NAMALWA (cell line): ENCODE measurements around the gene EEF2.
"Not testable (repeated sequence)": the region's sequence is repeated elsewhere in the genome, so short reads cannot be mapped to it uniquely, and the experiment has no call there.

ENCODE experiments used
- DNase-seq: peaks from one replicate; pipeline ENCODE4 v3.0.0-alpha.2; 2015; ENCODE audit warnings: low spot score

The EEF2 gene

DNA sequence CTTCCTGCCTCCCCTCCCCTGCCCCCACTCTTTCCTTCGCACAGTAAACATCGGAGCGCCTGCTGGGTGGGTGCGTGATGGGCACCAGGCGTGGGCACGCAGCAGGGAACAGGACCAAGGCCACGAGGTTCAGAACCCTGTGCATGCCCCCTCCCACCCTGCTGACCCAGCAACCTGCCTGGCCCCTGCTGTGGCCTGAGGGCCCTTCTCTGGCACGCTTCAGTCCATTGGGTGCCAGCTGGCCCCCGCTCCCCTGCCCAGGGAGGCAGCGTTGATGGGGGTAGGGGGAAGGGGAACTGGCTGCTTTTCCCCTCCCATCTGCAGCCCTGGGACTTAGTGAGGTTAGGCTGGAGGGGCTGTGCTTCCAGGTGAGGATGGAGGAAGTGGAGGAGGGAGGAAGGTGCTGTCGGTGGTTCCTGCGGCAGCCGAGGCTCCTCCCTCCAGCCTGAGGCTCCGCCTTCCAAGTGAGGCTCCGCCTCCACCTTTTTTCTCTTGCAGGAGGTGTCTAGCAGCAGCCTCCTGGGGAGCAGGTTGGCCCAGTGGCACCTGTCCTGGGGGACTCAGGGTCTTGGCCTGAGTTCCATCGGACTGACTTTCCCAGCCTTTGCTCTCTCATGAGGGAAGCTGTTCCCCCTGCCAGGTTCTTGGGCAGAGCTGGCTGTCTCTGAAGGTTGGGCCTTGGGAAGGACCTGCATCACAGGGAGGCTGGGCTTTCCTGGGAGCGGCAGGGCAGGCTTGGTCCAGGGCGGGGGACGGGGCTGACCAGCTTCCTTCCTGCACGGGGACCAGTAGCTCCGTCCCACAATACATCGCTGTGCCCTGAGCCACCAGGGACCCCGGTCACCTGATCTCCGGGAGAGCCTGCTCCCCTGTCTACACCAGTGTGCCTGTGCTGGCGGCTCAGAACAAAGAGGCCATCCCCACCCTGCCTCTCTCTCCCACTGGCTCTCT, 29.6 kb upstream of the EEF2 start:
- DNase-seq: peak; percentile 39

DNA sequence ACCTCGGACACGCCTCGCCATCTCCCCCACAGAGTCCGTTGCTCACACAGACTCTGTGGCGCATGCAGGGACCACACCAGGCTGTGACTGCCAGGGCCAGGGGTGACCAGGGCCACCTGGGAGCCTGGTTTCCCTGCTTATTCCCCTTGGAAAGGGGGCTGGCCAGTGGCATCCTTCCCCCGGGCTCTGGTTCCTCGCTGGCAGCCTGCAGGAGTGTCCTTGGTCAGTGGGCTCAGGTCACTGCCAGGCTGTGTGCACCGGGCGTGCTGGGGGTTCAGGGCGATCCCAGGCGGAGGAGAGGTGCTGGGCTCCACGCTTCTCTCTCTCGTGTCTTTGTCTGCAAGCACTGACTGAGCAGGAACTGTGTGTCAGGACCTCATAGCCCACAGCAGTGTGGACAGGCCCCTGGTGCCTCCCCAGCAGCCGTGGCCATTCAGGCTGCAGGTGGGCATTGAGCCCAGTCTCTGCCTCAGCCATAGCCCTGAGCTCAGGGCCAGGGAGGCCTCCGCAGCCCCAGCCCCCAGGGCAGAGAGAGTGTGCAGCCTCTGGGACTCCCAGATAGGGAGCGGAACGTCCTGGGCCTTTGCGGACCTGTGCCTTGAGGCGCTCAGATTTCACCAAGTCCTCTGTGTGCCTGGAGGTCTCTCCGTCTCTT, 28.8 kb upstream of the EEF2 start:
- DNase-seq: no peak

DNA sequence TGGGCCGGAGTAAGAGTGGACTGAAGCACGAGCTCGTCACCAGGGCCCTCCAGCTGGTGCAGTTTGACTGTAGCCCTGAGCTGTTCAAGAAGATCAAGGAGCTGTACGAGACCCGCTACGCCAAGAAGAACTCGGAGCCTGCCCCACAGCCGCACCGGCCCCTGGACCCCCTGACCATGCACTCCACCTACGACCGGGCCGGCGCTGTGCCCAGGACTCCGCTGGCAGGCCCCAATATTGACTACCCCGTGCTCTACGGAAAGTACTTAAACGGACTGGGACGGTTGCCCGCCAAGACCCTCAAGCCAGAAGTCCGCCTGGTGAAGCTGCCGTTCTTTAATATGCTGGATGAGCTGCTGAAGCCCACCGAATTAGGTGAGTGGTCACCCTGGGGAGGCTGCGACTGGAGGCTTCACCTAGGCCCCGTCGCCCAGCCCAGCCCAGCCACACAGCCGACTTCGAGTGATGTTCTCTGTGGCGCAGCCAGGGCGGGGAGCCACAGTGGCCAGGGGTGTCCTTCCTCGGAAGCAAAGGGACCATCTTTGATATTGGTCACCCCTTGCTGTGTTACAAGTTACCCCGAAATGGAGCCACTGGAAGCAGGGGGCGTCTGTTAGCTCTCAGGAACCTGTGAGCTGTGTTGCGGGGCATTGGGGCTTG, 27.8 kb upstream of the EEF2 start:
- DNase-seq: no peak

DNA sequence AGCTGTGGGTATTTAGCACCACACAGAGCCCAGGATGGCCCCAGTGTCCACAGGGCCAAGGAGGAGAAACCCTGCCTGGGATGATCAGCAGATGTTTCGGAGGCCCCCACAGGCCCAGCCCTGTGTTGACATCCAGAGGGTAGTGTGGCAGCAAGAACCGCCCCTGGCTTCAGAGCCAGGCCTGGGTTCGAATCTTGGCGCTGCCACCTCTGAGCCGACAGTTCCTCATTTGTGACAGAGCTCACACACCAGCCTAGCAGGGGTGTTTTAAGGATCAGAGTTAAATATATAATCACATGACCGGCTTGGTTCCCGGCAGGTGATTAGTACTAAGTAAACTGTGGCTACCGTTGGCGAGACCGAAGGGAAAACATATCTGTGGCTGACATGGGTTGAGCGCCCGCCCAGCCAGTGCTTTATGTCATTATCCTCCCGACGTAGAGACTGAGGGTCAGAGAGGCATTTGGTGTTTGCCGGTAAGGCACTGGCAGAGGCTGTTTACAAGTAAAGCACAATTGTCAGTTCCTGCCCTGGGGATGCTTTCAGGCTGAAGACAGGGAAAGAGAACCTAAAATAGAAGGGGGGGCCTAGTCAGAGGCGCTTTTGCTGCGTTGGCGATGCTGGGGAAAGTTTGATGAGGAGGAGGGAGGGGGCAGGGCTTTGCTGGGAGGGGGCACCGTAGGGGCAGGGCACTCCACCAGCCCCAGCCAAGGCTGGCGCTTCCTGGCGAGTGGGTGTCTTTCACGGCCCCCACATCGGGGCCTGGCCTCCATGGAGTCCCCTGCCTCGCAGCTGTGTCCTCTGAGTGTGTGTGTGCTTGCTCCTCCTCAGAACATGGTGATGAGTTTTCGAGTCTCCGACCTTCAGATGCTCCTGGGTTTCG, 27.1 kb upstream of the EEF2 start:
- DNase-seq: no peak

DNA sequence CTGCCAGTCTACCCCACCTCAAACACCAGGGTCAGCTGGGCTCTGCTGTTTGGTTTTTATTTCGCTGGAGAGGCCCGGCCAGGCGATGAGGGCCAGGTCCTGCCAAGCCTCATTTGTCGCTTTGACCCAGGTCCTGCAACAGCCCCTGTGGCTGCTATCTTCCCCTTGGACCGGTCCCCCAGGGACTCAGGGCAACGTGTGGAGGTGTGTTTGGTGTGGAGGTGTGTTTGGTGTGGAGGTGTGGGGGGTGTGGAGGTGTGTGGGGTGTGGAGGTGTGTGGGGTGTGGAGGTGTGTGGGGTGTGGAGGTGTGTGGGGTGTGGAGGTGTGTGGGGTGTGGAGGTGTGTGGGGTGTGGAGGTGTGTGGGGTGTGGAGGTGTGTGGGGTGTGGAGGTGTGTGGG, 26.2 kb upstream of the EEF2 start:
- not testable (repeated sequence) for DNase-seq

DNA sequence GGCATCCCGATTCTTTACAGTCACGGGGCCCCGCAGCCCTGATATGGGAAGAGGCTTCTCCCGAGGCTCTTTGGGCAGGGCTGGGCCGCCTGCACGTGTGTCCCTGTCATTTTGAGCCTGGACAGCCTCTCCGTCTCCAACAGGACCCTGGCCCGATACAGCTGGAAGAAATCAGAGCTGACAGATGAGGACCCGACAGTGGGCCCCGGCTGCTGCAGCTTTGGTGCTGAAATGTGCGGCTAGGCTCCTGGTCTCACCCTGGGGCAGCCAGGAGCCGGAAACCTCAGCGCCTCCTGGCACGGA, 25.5 kb upstream of the EEF2 start:
- no peak for DNase-seq

DNA sequence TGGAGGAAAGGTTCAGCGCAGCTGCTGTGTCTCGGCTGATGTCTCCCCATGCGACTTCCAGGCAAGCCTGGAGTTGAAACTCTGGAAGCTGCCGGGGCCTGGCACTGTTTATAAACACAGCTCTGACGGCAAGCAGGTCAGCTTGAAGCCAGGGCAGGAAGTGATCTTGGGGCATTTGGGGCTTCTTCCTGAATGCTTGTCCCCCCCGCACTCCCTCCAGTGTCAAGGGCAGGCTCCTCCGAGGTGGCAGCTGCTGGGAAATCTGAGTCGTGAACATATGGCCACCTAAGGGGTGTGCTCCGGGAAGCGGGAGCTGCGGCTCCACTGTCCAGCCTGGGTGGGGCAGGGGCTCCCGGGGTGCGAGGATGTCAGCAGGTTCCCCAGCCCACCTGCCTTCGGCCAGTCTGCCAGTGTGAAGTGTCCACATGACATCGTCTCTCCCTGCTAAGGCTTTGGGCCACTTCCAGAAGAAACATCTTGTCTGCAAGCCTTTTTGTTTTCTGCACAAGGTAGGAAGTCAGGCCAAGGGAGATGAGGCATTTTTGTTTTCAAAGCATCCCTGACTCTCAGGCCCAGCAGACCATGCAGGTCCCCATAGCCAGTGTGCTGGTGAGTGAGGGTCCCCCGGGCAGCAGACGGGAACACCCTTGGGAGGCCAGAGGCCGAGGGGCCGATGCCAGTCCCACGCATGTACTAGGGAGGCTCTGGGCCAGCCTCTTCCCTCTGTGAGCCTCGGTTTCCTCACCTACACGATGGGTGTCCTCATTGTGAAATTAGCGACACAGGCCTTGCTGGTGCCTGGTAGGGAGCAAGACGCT, 24.9 kb upstream of the EEF2 start:
- no peak for DNase-seq

DNA sequence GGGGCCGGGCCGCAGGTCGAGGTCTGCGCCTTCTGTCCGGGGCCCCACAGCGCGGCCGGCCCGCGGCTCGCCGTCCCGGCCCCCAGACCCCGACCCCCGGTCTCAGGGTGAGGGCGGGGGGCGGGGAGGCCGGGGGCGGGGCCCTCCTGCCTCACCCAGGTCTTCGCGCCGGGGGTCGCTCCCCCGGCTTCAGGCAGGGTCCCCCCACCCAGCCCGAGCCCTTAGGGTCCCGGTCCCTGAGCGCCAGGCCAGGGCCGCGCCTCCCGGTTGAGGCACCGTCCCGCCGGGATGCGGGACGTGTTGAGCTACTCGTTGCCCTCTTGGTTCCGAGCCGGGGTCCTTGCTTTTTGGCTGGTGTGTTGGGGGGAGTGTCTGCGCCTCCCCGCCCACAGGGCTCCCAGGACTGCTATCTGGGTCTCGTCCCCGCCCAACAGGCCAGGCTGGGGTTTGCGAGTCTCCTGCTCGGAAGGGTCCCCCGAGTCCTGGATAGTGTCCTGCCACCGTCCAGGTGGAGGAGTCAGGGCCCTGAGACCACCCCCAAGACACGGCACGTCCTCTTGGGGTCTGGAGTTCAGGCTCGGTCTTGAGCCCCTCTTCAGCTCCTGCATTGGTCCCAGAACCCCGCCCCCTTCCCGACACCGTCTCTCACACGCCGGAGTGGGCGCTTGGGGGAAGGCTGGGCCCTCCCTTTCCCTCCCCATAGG, 22.7 kb upstream of the EEF2 start:
- DNase-seq: peak; percentile 31

DNA sequence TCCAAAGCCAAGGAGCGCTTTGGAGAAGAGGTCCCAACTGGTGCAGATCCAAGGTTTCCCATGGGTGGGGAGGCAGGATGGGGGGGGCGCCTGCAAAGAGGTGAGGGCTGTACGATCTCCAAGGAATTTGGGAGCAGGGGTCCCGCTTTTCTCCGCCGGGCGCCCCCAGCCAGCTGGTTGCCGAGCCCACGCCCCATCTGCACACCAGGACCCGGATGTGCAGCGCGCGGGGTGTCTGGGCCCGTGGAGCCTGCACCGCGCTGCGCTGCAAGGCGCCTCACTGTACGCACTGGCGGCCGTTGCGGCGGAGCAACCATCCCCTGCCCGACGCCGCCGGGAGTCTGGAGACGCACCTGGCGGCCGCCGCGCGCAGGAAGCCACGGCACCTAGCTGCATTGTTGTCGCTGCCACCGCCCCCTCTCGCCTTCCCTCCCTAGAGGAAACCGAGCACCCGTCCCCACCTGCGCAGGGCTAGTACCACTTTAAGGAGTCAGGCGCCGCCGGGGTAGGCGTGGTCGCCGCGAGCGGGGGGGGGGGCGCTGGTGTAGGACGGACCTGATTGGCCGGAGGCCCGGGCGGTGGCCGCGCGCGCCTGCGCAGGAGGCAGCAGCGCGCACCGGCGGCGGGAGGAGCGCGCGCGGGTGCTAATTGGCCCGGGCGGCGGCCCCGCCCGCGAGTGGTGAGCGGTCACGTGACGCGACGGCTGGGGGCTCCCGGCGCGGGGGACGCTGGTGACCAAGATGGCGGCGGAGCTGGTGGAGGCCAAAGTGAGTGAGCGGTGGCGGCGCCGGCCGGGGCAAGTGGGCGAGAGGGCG, 22.0 kb upstream of the EEF2 start, which contains the start of gene PIAS4:
PIAS4 (plus strand) TSS at position 716 of the 815 bp plus-strand sequence; CDS start at position 741, 25 bp downstream.
- DNase-seq: peak; percentile 96

DNA sequence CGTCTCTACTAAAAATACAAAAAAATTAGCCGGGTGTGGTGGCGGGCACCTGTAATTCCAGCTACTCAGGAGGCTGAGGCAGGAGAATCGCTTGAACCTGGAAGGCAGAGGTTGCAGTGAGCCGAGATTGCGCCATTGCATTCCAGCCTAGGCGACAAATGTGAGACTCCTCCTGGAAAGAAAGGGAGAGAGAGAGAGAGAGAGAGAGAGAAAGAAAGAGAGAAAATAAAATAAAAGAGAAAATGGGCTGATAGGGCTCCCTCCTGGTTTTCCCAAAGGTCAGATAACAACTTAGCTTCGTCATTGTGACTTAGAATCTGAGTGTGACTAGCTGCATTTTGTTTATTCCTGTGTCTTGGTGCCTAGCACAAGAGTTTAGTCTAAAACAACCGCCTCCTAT, 20.2 kb upstream of the EEF2 start:
- not testable (repeated sequence) for DNase-seq

DNA sequence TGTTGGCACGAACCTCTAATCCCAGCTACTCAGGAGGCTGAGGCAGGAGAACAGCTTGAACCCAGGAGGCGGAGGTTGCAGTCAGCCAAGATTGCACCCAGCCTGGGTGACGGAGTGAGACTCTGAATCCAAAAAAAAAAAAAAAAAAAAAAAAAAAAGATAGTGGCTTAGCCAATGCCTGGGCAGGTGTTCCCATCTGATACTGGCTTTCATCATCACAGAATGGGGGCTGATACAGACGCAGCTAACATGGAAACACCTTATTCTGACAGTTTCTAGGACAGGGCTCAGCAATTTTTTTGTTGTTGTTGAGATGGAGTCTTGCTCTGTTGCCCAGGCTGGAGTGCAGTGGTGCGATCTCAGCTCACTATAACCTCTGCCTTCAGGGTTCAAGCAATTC, 15.5 kb upstream of the EEF2 start:
- DNase-seq: not testable (repeated sequence)

DNA sequence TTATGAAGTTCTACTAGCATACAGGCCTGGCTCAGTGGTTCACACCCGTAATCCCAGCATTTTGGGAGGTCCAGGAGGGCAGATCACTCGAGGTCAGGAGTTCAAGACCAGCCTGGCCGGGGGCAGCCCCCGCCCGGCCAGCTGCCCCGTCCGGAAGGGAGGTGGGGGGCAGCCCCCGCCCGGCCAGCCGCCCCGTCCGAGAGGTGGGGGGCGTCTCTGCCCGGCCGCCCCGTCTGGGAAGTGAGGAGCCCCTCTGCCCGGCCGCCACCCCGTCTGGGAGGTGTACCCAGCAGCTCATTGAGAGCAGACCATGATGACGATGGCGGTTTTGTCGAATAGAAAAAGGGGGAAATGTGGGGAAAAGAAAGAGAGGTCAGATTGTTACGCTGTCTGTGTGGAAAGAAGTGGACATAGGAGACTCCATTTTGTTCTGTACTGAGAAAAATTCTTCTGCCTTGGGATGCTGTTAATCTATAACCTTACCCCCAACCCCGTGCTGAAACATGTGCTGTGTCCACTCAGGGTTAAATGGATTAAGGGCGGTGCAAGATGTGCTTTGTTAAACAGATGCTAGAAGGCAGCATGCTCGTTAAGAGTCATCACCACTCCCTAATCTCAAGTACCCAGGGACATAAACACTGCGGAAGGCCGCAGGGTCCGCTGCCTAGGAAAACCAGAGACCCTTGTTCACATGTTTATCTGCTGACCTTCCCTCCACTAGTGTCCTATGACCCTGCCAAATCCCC, 13.6 kb upstream of the EEF2 start:
- DNase-seq: not testable (repeated sequence)

DNA sequence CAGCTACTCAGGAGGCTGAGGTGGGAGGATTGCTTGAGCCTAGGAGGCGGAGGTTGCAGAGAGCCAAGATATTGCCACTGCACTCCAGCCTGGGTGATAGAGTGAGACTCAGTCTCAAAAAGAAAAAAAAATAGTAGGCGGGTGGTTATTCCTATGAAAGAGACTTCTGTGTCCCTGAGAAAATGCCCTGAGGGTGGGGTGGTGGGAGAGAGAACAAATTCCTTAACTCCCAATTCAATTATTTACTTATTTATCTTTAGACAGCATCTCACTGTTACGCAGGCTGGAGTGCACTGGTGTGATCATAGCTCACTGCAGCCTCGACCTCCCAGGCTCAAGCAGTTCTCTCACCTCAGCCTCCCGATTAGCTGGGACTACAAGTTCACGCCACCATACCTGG, 10.3 kb upstream of the EEF2 start:
- DNase-seq: no peak

DNA sequence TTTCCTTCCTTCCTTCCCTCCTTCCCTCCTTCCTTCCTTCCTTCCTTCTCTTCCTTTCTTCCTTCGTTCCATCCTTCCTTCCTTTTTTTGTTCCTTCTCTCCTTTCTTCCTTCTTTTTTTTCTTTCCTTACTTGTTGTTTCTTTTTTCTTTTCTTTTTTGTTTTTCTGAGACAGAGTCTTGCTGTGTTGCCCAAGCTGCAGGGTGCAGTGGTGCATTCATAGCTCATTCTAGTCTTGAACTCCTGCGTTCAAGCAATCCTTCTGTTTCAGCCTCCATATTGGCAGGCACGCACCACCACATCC, 5.5 kb upstream of the EEF2 start:
- DNase-seq: no peak

DNA sequence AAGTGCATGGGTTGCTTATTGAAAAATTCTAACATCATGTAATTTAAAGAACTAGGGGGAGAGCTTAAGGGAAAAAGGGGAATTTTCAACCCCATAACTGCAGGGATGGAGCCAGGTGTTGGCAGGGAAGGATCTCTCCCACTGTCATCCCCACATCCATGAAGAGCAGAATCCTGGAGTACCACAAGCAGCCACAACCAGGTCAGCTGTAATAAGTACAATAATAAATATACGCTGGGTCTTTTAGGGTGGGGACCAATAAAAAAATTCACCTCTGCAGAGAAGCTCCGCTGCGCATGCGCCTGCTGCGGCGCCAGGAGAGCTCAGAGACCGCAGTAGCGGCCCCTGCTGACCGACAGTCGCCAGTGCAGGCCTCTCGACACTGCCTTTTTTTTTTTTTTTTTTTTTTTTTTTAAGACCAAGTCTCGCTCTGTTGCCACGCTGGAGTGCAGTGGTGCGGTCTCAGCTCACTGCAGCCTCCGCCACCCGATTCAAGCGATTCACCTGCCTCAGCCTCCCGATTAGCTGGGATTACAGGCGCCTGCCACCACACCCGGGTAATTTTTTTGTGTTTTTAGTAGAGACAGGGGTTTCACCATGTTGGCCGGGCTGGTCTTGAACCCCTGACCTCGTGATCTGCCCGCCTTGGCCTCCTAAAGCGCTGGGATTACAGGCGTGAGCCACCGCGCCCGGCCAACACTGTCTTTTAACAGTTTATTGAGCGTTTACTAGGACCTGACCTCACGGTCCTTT, 2.5 kb upstream of the EEF2 start:
- DNase-seq: peak; percentile 95

DNA sequence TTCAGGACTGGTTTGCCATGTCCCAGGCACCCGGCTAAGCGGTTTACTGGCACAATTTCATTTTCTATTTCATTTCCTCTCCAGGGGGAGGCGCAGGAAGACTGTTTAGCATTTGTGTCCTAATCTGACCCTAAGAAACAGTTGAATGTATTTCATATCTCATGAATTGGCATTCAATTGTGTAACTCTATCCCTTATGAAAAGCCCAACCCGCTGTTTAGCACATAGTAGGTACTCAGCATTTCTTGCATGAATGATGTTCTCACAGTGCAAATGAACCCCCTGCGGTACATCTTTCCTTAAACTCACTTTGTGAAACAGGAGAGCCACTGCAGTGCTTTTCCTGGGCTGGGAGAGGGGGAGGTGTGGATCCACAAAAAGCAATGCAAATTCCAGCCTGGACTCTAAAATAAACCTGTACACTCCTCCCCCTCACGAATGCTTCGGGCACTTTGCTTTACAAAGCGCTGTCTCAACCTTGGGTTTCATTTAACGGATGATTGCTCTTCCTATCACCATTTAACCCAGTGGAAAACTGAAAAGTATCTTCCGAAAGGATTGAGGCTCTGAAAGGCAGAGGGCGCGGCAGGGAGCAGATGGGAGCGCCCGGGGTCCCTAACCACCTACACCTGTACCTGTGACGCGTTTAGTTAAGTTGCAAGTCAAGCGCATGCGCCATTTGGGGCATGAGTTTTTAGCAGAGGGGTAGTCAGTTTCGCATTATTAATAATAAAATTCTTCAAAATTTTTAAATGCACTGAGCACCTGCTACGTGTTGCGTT, 1.2 kb upstream of the EEF2 start:
- peak; percentile 93 for DNase-seq

DNA sequence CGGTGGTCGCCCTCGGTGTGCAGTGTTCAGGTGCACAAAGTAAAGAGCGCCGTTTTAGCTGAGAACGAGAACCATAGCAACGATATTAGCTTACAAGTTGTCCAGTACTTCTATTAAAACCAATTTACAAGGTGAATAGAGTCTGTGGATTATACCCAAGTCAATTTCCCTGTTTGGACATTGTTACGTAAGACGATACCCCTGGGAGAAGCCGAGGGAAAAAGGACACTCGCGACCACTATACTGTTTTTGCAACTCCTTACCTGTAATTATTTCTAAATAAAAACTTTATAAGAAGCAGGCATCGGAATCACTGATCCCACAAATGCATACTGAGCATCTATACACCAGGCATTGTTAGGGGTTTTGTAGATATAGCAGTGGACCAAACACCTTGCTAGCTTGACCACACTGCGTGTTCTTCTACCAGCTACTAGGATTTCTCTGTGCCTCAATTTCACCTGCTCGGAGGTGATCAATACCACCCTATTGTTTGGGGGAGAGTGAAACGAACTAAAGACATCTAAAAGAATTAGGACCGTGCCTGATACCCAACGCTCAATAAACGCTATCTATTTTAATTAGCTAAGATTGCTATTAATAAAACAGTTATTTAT, 488 bp upstream of the EEF2 start:
- no peak for DNase-seq
